ENCODE measurements around the gene CD3G. TPM values are rescaled to one million over a fixed set of nuclear protein-coding genes. Genes with fewer than 3 reads are reported as not detected.

The CD3G gene
- total and polyA plus RNA-seq, 2 of the 8 experiments (the other 6 are each of a cell fraction or from before 2014, with no cell fraction given) = not detected

DNA sequence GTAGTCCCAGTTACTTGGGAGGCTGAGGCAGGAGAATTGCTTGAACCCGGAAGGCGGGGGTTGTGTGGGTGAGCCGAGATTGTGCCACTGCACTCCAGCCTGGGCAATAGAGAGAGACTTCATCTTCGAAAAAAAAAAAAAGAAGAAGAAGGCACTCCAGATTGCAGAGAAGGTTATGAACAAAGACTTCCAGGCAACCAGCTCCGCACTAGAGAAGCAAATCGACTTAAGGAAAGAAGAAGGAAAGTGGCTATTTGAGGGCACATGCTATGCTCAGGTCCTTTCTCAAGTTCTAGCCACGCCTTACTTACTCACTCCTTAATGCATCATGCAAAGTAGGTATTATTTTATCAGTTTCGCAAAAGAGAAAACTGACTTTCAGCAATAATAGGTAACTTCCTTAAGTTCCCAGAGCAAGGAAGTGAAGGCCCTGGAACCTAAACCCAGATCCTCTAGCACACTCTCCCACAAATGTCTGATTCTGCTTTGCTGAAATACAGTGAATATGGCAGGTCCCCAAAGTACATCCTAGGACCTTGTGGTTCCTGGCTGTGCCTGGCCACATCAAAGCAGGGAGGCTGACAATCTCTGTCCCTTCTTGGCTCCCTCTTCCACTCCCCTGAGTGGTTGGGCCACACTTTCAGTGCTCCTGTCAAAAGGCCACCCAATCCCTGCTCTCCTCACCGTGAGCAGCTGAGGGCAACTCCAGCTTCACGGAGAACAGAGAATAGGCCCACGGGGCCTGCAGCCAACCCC, 25.4 kb upstream of the CD3G start:
- DNase-seq (ENCODE audit: low read depth in 1 of 2, low spot score in 2 of 2) (no peak), FAIRE-seq (no peak)
- Histone ChIP-seq H3K9me3 (ENCODE audit: insufficient read depth in 2 of 2, low read depth in 1 of 2, low read length in 1 of 2) (no peaks in the 10 kb centered on the region), H3K27me3 (replicated peaks in 1 of 4; ENCODE audit: control insufficient read depth in 3 of 4, extremely low read depth in 1 of 4, insufficient read depth in 3 of 4, low read length in 3 of 4) (peaks cover 0 to 4% (median 0%) of the 10 kb centered on the region in 4 experiments; a peak in 2 of 7 replicates), H3K4me1 (replicated peaks in 1 of 4; ENCODE audit: control insufficient read depth in 3 of 4, insufficient read depth in 4 of 4, low read length in 3 of 4) (peaks cover 7 to 11% (median 7%) of the 10 kb centered on the region in 4 experiments), H3K14ac (ENCODE audit: insufficient read length) (no peak overlapping the region), H4K91ac (replicated peaks; ENCODE audit: insufficient read length, low read length) (no peak overlapping the region), H3K27ac (ENCODE audit: low read depth, low read length) (no peak overlapping the region), H2BK20ac (ENCODE audit: low read length) (no peak overlapping the region), H3K23me2 (ENCODE audit: low read depth, low read length) (peaks cover 9% of the 10 kb centered on the region; the same call in 1 of the 2 replicates), H3K4ac (replicated peaks; ENCODE audit: insufficient read length, low read depth, low read length) (no peak overlapping the region), H4K20me1 (replicated peaks in 1 of 2; ENCODE audit: control insufficient read depth in 1 of 2, insufficient read depth in 2 of 2, low read length in 2 of 2) (no peaks in the 10 kb centered on the region), H3K79me1 (ENCODE audit: low read depth, low read length) (no peaks in the 10 kb centered on the region), H2BK15ac (ENCODE audit: low read length) (no peak overlapping the region), H3K79me2 (ENCODE audit: control insufficient read depth in 1 of 2, insufficient read depth in 2 of 2, low read length in 2 of 2) (no peaks in the 10 kb centered on the region), H4K8ac (ENCODE audit: extremely low read depth, insufficient read depth, low read length) (no peak overlapping the region), H3K4me3 (ENCODE audit: extremely low read depth in 1 of 4, insufficient read depth in 2 of 4, low read depth in 3 of 4, low read length in 4 of 4) (no peak overlapping the region), H4K5ac (ENCODE audit: insufficient read length, low read depth, low read length) (no peak overlapping the region), H3K9ac (replicated peaks in 1 of 4; ENCODE audit: extremely low read depth in 1 of 4, low read depth in 3 of 4, low read length in 3 of 4) (no peak overlapping the region), H3K18ac (ENCODE audit: extremely low read depth, low read length) (no peak overlapping the region), H3K36me3 (ENCODE audit: control insufficient read depth in 2 of 4, insufficient read depth in 4 of 4, low read length in 3 of 4) (no peaks in the 10 kb centered on the region), H2BK5ac (ENCODE audit: low read depth, low read length) (no peak overlapping the region), H2AFZ (ENCODE audit: low read length) (no peak overlapping the region), H2AK5ac (ENCODE audit: low read depth, low read length) (no peak overlapping the region), H2BK120ac (replicated peaks; ENCODE audit: low read depth, low read length) (no peak overlapping the region), H3K23ac (ENCODE audit: insufficient read length) (no peak overlapping the region), H3K4me2 (ENCODE audit: insufficient read depth in 1 of 2, low read depth in 2 of 2, low read length in 2 of 2) (no peak overlapping the region), H3K56ac (replicated peaks; ENCODE audit: insufficient read length, low read depth, low read length) (no peak overlapping the region), H2BK12ac (ENCODE audit: low read depth, low read length) (no peak overlapping the region)
- CTCF ChIA-PET (ENCODE audit: partially characterized antibody) = interaction anchor here (0.6 to 1.6 kb wide), 3 partner anchors 23 to 147 kb away, joined by 3 to 4 read pairs (median 4); partner anchors contain the start of gene SCN2B
- POLR2A ChIA-PET (ENCODE audit: partially characterized antibody) = no interaction called here
- 96% methylated on average over 10 of the region's 11 CpGs; no CpG with 5 or more reads in 1 of the 2 experiments for WGBS, 2 experiments (ENCODE audit: extremely low coverage in 1 of 2, insufficient coverage in 1 of 2, insufficient read length in 1 of 2, insufficient replicate concordance in 2 of 2, low coverage in 1 of 2, low lambda C conversion rate in 2 of 2, missing lambda C conversion rate in 1 of 2)
- TF ChIP-seq HDAC6 (IDR thresholded peaks at IDR 0.05; ENCODE audit: low read depth, low read length) (no peak), POLR2AphosphoS5 (IDR thresholded peaks at IDR 0.05; ENCODE audit: low read depth, low read length) (no peak), POLR2A (IDR thresholded peaks at IDR 0.05; ENCODE audit: control extremely low read depth in 1 of 2, low read depth in 2 of 2, low read length in 2 of 2) (no peak), ASH2L (IDR thresholded peaks at IDR 0.05; ENCODE audit: low read length) (no peak), RFX5 (IDR thresholded peaks at IDR 0.05; ENCODE audit: borderline replicate concordance, low read depth, low read length) (no peak), POU5F1 (IDR thresholded peaks at IDR 0.05; ENCODE audit: low read depth, low read length) (no peak), TAF1 (IDR thresholded peaks at IDR 0.05; ENCODE audit: low read depth, low read length) (no peak), RBBP5 (IDR thresholded peaks at IDR 0.05; ENCODE audit: borderline replicate concordance, low read depth, low read length) (no peak), TCF12 (IDR thresholded peaks at IDR 0.05; ENCODE audit: low read depth, low read length) (no peak), EGR1 (IDR thresholded peaks at IDR 0.05; ENCODE audit: borderline replicate concordance, low read depth, low read length) (no peak), ZNF274 (IDR thresholded peaks at IDR 0.05; ENCODE audit: borderline replicate concordance, extremely low read depth, low read length) (no peak), BACH1 (IDR thresholded peaks at IDR 0.05; ENCODE audit: low read length) (no peak)
- TF ChIP-seq, protein P1, sequence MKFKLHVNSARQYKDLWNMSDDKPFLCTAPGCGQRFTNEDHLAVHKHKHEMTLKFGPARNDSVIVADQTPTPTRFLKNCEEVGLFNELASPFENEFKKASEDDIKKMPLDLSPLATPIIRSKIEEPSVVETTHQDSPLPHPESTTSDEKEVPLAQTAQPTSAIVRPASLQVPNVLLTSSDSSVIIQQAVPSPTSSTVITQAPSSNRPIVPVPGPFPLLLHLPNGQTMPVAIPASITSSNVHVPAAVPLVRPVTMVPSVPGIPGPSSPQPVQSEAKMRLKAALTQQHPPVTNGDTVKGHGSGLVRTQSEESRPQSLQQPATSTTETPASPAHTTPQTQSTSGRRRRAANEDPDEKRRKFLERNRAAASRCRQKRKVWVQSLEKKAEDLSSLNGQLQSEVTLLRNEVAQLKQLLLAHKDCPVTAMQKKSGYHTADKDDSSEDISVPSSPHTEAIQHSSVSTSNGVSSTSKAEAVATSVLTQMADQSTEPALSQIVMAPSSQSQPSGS (IDR thresholded peaks at IDR 0.05; ENCODE audit: low read length) = no peak
